ENCODE data around the gene MOSMO. TPM values are rescaled to one million over a fixed set of nuclear protein-coding genes. Genes with fewer than 3 reads are reported as not detected.
"Not testable (repeated sequence)": the region's sequence is repeated elsewhere in the genome, so short reads cannot be mapped to it uniquely, and the experiment has no call there.

Gene MOSMO
- total and polyA plus RNA-seq, 5 donors: 10.4 to 14.8 (median 12.0) TPM

- intact Hi-C loops (cut with DNase I): loop anchor here (5.0 to 10.0 kb wide), 5 partner anchors 70 to 293 kb away; partner anchors contain the start of gene POLR3E (in 1 of the 4)
- H3K4me3 ChIP-seq (ENCODE audit: low read length); H3K27ac ChIP-seq (ENCODE audit: low read length); DNase-seq; H3K9me3 ChIP-seq (ENCODE audit: control insufficient read depth, low read length); ATAC-seq; H3K4me1 ChIP-seq (ENCODE audit: control insufficient read depth, insufficient read depth, low read length); H3K27me3 ChIP-seq (ENCODE audit: control insufficient read depth, insufficient read depth): not testable (repeated sequence)
- 88% methylated on average over 1 of the region's 1 CpG for WGBS
Observed at GRCh38 chr16:22002047-22002446, 5.9 kb upstream of the MOSMO start.

- Histone ChIP-seq H3K27ac (ENCODE audit: low read length) (no peak overlapping the region), H3K4me3 (ENCODE audit: low read length) (no peak overlapping the region), H3K9me3 (ENCODE audit: control insufficient read depth, low read length) (no peaks in the 10 kb centered on the region), H3K27me3 (ENCODE audit: control insufficient read depth, insufficient read depth) (no peaks in the 10 kb centered on the region), H3K4me1 (ENCODE audit: control insufficient read depth, insufficient read depth, low read length) (peaks cover 3% of the 10 kb centered on the region)
- intact Hi-C loops (cut with DNase I): loop anchor here (5.0 to 10.0 kb wide), 5 partner anchors 69 to 292 kb away; partner anchors contain the start of gene POLR3E (in 1 of the 4)
- DNase-seq (no peak), ATAC-seq (no peak)
- 87% methylated on average over 4 of the region's 4 CpGs for WGBS
Observed at GRCh38 chr16:22003195-22003594, 4.7 kb upstream of the MOSMO start.

- Histone ChIP-seq H3K27me3 (ENCODE audit: control insufficient read depth, insufficient read depth) (no peaks in the 10 kb centered on the region), H3K4me1 (ENCODE audit: control insufficient read depth, insufficient read depth, low read length) (peaks cover 3% of the 10 kb centered on the region), H3K9me3 (ENCODE audit: control insufficient read depth, low read length) (no peaks in the 10 kb centered on the region), H3K27ac (ENCODE audit: low read length) (no peak overlapping the region), H3K4me3 (ENCODE audit: low read length) (no peak overlapping the region)
- 33% methylated on average over 3 of the region's 3 CpGs for WGBS
- DNase-seq (no peak), ATAC-seq (no peak)
- intact Hi-C loops (cut with DNase I): loop anchor here (5.0 to 10.0 kb wide), 5 partner anchors 68 to 290 kb away; partner anchors contain the start of gene POLR3E (in 1 of the 4)
Observed at GRCh38 chr16:22004341-22004740, 3.6 kb upstream of the MOSMO start.

- intact Hi-C loops (cut with DNase I): loop anchor here in 1 of 4 donors (10.0 kb wide), 1 partner anchor 289 kb away; the partner anchor contains the start of gene POLR3E
- ATAC-seq (no peak), DNase-seq (no peak)
- Histone ChIP-seq H3K27me3 (ENCODE audit: control insufficient read depth, insufficient read depth) (no peaks in the 10 kb centered on the region), H3K4me1 (ENCODE audit: control insufficient read depth, insufficient read depth, low read length) (peaks cover 3% of the 10 kb centered on the region), H3K4me3 (ENCODE audit: low read length) (no peak overlapping the region), H3K27ac (ENCODE audit: low read length) (no peak overlapping the region), H3K9me3 (ENCODE audit: control insufficient read depth, low read length) (no peaks in the 10 kb centered on the region)
- 74% methylated on average over 1 of the region's 1 CpG for WGBS
Observed at GRCh38 chr16:22005746-22006145, 2.2 kb upstream of the MOSMO start.

GRCh38 chr16:22006636-22007035 is 1.3 kb upstream of the MOSMO start:
- Histone ChIP-seq H3K27ac (ENCODE audit: low read length) (no peak overlapping the region), H3K27me3 (ENCODE audit: control insufficient read depth, insufficient read depth) (no peaks in the 10 kb centered on the region), H3K9me3 (ENCODE audit: control insufficient read depth, low read length) (no peaks in the 10 kb centered on the region), H3K4me1 (ENCODE audit: control insufficient read depth, insufficient read depth, low read length) (peaks cover 2% of the 10 kb centered on the region), H3K4me3 (ENCODE audit: low read length) (no peak overlapping the region)
- WGBS: 55% methylated on average over 6 of the region's 6 CpGs
- intact Hi-C loops (cut with DNase I): loop anchor here in 1 of 4 donors (10.0 kb wide), 1 partner anchor 288 kb away; the partner anchor contains the start of gene POLR3E
- no peak for DNase-seq
- no peak for ATAC-seq

DNA sequence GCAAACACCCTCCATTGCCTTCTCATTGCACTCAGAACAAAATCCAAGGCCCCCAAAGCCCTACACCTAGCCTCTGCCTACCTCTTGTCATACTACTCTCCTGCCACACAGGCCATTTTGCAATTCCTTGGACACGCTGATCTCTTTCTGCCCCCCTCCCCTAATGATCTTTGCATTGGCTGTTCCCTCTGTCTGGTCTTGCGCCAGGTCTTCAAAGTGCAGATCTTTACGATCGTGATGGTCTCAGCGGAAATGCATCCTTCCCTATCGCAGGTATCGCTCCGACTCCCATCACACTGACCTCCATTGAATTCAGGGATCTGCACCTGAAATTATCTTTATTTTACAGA is 777 bp upstream of the MOSMO start:
- DNase-seq (no peak), ATAC-seq (no peak)
- Histone ChIP-seq H3K27ac (ENCODE audit: low read length) (peak overlapping the region; percentile 80), H3K4me3 (ENCODE audit: low read length) (peak overlapping the region; percentile 98), H3K9me3 (ENCODE audit: control insufficient read depth, low read length) (no peaks in the 10 kb centered on the region), H3K4me1 (ENCODE audit: control insufficient read depth, insufficient read depth, low read length) (peaks cover 2% of the 10 kb centered on the region), H3K27me3 (ENCODE audit: control insufficient read depth, insufficient read depth) (no peaks in the 10 kb centered on the region)
- 16% methylated on average over 8 of the region's 8 CpGs for WGBS
- intact Hi-C loops (cut with DNase I): loop anchor here in 1 of 4 donors (10.0 kb wide), 1 partner anchor 288 kb away; the partner anchor contains the start of gene POLR3E

- under 1% methylated on average over 65 of the region's 65 CpGs for WGBS
- Histone ChIP-seq H3K4me3 (ENCODE audit: low read length) (peak overlapping the region; percentile 98), H3K9me3 (ENCODE audit: control insufficient read depth, low read length) (no peaks in the 10 kb centered on the region), H3K27me3 (ENCODE audit: control insufficient read depth, insufficient read depth) (no peaks in the 10 kb centered on the region), H3K4me1 (ENCODE audit: control insufficient read depth, insufficient read depth, low read length) (peaks cover 2% of the 10 kb centered on the region), H3K27ac (ENCODE audit: low read length) (no peak overlapping the region)
- intact Hi-C loops (cut with DNase I): loop anchor here in 1 of 4 donors (10.0 kb wide), 1 partner anchor 286 kb away; the partner anchor contains the start of gene POLR3E
- DNase-seq (peak; percentile 40 to 69 (median 62)), ATAC-seq (peak; percentile 32)
Observed at GRCh38 chr16:22008215-22009059, 526 bp downstream of the MOSMO start.

DNA sequence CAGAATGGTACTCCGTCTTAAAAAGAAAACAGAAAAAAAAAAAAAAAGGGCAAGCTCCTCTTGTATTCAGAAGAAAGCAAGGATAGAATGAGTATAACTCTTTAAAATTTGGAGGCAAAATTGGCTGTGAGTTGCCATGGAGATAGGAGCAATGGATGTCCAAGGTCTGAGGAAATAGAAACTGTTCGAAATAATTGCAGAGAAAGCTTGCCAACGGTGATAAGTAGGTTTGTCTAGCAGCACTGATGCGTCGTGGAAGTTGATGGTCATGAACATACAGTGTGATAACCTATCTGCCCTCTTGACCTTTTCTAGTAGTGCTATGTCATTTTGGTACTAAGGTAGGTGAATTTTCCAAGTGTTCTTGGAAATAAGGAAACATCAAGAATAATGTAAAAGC is 3.0 kb downstream of the MOSMO start:
- no peak overlapping the region for H3K4me3 ChIP-seq (ENCODE audit: low read length)
- H3K27me3 ChIP-seq (ENCODE audit: control insufficient read depth, insufficient read depth): no peaks in the 10 kb centered on the region
- H3K27ac ChIP-seq (ENCODE audit: low read length): no peak overlapping the region
- DNase-seq: no peak
- no peak for ATAC-seq
- no peaks in the 10 kb centered on the region for H3K9me3 ChIP-seq (ENCODE audit: control insufficient read depth, low read length)
- intact Hi-C loops (cut with DNase I): no loop called here
- WGBS: 57% methylated on average over 5 of the region's 5 CpGs
- H3K4me1 ChIP-seq (ENCODE audit: control insufficient read depth, insufficient read depth, low read length): peaks cover 2% of the 10 kb centered on the region

- Histone ChIP-seq H3K9me3 (ENCODE audit: control insufficient read depth, low read length) (no peaks in the 10 kb centered on the region), H3K27me3 (ENCODE audit: control insufficient read depth, insufficient read depth) (no peaks in the 10 kb centered on the region), H3K4me3 (ENCODE audit: low read length) (no peak overlapping the region), H3K27ac (ENCODE audit: low read length) (no peak overlapping the region), H3K4me1 (ENCODE audit: control insufficient read depth, insufficient read depth, low read length) (peaks cover 2% of the 10 kb centered on the region)
- intact Hi-C loops (cut with DNase I): no loop called here
- ATAC-seq (no peak), DNase-seq (no peak)
- 41% methylated on average over 2 of the region's 2 CpGs for WGBS
Observed at GRCh38 chr16:22012241-22012640, 4.3 kb downstream of the MOSMO start.

DNA sequence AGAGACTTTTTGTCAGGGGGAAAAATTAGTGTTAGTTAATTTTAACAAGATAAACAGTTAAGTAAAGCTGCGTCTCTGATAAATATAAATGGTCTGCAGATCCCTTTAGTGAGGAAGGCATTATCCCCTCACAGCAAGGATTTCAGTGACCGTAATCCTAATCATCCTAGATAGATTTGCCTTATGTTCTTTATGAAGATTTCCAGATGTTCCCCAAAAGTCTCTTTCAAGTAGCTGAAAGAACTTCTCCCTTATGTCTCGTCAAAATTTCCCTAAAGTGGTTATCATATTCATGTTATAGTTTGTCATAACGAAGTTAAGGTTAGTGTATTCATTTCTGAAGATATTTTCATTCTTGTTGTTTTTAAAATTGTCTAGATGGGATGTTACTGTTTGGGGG is 5.6 kb downstream of the MOSMO start:
- H3K27ac ChIP-seq (ENCODE audit: low read length): no peak overlapping the region
- no peaks in the 10 kb centered on the region for H3K9me3 ChIP-seq (ENCODE audit: control insufficient read depth, low read length)
- intact Hi-C loops (cut with DNase I): no loop called here
- 73% methylated on average over 4 of the region's 4 CpGs for WGBS
- H3K4me1 ChIP-seq (ENCODE audit: control insufficient read depth, insufficient read depth, low read length): peaks cover 2% of the 10 kb centered on the region
- no peaks in the 10 kb centered on the region for H3K27me3 ChIP-seq (ENCODE audit: control insufficient read depth, insufficient read depth)
- no peak overlapping the region for H3K4me3 ChIP-seq (ENCODE audit: low read length)
- DNase-seq (no peak), ATAC-seq (no peak)

DNA sequence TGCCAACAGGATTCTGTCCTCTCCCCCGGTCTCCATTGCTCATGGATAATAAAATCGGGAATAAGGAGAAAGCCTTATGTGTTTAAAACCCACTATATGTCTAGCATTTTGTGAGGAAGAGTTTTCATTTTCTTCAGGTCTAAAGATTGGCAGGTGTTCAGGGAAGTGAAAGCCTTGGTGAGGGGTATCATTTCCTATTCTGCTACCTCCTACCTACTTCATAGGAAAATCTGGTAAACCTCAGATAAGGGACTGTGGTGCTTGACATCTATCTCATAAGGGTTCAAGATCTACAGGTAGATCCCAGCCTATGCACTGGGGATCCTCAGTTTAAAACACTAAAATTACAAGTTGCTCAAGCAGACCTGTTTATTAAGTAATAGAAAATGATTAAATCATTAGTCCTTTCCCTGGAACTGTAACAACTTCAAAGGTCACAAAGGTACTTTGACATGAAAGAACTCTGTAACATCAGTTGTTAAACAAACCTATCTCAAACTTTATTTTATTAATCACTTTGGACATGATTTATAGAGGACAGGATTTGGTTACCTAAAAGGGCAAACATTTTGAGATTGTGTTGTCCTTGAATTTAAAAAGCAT is 6.5 kb downstream of the MOSMO start:
- no peak overlapping the region for H3K4me3 ChIP-seq (ENCODE audit: low read length)
- WGBS: 83% methylated on average over 2 of the region's 2 CpGs
- H3K27me3 ChIP-seq (ENCODE audit: control insufficient read depth, insufficient read depth): no peaks in the 10 kb centered on the region
- DNase-seq: no peak
- intact Hi-C loops (cut with DNase I): no loop called here
- no peak overlapping the region for H3K27ac ChIP-seq (ENCODE audit: low read length)
- H3K4me1 ChIP-seq (ENCODE audit: control insufficient read depth, insufficient read depth, low read length): peaks cover 2% of the 10 kb centered on the region
- no peaks in the 10 kb centered on the region for H3K9me3 ChIP-seq (ENCODE audit: control insufficient read depth, low read length)
- ATAC-seq: no peak
